HL-60 (cell line): ENCODE measurements around the gene CNTNAP5.

Source experiments
- GABPA ChIP-seq: IDR thresholded peaks from 2 replicates; pipeline ENCODE4 v1.6.1; 2012; ENCODE audit warnings: low read depth
- POLR2AphosphoS5 ChIP-seq: IDR thresholded peaks from 2 replicates; pipeline ENCODE4 v1.6.1; 2012; ENCODE audit warnings: low read depth
- SPI1 ChIP-seq: IDR thresholded peaks from 2 replicates; pipeline ENCODE4 v1.6.1; 2012; ENCODE audit warnings: low read depth, mild to moderate bottlenecking, borderline replicate concordance
- TF ChIP-seq, protein P1 (sequence below): IDR thresholded peaks from one replicate; pipeline ENCODE4 v1.5.1; 2011; ENCODE audit warnings: low read length, control low read depth, inconsistent platforms; ENCODE audit not compliant: insufficient read depth
- TF ChIP-seq, protein P2 (sequence below): IDR thresholded peaks from 2 replicates; pipeline ENCODE4 v1.6.1; 2012; ENCODE audit warnings: low read depth; ENCODE audit not compliant: insufficient replicate concordance

DNA sequence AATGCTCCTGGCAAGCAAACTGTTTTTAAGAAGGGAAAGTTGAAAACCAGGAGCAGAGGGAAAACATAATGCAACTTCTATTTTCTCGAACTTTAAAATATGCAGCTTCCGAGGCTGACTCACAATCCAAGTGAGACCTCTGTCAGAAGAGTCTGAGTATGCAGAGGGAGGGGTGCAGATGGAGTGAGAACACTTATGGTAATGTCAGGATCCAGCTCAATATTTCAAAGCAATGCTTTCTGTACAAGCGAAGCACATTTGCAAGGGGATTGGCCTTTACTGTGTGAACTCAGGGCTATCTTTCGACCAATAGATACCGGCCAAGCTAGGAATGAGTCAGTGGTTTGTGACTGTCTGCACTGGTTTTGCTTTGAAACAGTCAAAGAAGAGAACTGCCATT, 242.7 kb downstream of the CNTNAP5 start:
- TF ChIP-seq GABPA (no peak), POLR2AphosphoS5 (no peak), SPI1 (no peak)
- TF ChIP-seq, protein P1, sequence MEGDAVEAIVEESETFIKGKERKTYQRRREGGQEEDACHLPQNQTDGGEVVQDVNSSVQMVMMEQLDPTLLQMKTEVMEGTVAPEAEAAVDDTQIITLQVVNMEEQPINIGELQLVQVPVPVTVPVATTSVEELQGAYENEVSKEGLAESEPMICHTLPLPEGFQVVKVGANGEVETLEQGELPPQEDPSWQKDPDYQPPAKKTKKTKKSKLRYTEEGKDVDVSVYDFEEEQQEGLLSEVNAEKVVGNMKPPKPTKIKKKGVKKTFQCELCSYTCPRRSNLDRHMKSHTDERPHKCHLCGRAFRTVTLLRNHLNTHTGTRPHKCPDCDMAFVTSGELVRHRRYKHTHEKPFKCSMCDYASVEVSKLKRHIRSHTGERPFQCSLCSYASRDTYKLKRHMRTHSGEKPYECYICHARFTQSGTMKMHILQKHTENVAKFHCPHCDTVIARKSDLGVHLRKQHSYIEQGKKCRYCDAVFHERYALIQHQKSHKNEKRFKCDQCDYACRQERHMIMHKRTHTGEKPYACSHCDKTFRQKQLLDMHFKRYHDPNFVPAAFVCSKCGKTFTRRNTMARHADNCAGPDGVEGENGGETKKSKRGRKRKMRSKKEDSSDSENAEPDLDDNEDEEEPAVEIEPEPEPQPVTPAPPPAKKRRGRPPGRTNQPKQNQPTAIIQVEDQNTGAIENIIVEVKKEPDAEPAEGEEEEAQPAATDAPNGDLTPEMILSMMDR: no peak
- TF ChIP-seq, protein P2, sequence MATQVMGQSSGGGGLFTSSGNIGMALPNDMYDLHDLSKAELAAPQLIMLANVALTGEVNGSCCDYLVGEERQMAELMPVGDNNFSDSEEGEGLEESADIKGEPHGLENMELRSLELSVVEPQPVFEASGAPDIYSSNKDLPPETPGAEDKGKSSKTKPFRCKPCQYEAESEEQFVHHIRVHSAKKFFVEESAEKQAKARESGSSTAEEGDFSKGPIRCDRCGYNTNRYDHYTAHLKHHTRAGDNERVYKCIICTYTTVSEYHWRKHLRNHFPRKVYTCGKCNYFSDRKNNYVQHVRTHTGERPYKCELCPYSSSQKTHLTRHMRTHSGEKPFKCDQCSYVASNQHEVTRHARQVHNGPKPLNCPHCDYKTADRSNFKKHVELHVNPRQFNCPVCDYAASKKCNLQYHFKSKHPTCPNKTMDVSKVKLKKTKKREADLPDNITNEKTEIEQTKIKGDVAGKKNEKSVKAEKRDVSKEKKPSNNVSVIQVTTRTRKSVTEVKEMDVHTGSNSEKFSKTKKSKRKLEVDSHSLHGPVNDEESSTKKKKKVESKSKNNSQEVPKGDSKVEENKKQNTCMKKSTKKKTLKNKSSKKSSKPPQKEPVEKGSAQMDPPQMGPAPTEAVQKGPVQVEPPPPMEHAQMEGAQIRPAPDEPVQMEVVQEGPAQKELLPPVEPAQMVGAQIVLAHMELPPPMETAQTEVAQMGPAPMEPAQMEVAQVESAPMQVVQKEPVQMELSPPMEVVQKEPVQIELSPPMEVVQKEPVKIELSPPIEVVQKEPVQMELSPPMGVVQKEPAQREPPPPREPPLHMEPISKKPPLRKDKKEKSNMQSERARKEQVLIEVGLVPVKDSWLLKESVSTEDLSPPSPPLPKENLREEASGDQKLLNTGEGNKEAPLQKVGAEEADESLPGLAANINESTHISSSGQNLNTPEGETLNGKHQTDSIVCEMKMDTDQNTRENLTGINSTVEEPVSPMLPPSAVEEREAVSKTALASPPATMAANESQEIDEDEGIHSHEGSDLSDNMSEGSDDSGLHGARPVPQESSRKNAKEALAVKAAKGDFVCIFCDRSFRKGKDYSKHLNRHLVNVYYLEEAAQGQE: no peak
